Pons (tissue), 1 donor: ENCODE data around the gene ZNF235.
"Not testable (repeated sequence)": the region's sequence is repeated elsewhere in the genome, so short reads cannot be mapped to it uniquely, and the experiment has no call there.

Experiments used
- DNase-seq: peaks from one replicate; pipeline ENCODE4 v3.0.0-alpha.2; 2016; ENCODE audit warnings: low spot score

Gene ZNF235

DNA sequence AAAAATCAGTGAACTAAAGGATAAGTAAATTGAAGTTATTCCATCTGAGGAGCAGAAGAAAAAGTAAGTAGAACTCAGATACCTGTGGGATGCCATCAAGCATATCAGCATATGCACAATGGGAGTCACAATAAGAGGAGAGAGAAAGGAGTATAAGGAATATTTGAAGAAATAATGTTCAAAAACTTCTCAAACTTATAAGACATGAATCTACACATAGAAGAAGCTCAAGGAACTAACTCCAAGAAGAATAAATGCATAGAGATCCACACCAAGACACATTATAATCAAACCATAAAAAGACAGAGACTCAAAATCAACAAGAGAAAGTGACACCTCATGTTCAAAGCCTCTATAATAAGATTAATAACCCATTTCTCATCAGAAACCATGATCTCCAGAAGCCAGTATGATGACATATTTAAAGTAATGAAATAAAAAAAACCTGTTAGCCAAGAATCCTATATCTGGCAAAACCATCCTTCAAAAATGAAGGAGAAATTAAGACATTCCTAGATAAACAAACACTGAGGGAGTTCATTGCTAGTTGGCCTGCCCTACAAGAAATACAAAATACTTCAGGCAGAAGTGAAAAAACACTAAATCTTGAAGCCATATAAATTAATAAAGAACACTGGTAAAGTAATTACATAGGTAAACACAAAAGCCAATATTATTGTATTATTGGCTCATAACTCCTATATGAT is 49.0 kb downstream of the ZNF235 start:
- no peak for DNase-seq

DNA sequence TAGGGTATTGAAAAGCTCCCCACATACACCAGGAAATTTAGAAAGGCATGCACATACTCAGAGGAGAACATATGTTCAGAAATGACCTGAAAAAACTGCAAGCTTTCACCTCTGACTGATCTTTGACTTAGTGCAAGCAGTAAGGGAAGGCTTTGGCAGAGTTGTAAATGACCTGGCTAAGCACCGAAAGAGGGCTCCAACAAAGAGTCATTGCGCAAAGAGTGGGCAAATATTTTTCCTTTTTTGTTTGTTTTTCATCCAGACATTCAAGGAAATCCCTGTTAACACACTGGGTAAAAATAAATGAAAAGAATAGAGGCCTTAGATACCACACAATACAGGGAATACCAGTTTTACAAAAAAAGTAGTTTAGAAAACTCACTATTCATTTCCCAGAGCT is 50.3 kb downstream of the ZNF235 start:
- DNase-seq: no peak

DNA sequence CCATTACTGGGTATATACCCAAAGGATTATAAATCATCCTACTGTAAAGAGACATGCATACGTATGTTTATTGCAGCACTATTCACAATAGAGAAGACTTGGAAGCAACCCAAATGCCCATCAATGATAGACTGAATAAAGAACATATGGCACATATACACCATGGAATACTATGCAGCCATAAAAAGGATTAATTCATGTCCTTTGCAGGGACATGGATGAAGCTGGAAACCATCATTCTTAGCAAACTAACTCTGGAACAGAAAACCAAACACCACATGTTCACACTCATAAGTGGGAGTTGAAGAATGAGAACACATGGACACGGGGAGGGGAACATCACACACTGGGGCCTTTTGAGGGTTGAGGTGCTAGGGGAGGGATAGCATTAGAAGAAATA is 51.4 kb downstream of the ZNF235 start:
- not testable (repeated sequence) for DNase-seq

- not testable (repeated sequence) for DNase-seq
Observed at GRCh38 chr19:44252332-44252731, 52.5 kb downstream of the ZNF235 start.

- no peak for DNase-seq
Observed at GRCh38 chr19:44236384-44236783, 68.4 kb downstream of the ZNF235 start.
